Measurements from ENCODE around the gene GAL3ST3.
"Not testable (repeated sequence)": the region's sequence is repeated elsewhere in the genome, so short reads cannot be mapped to it uniquely, and the experiment has no call there.

GAL3ST3 gene

GRCh38 chr11:66044757-66045156, 4.2 kb downstream of the GAL3ST3 start:
- DNase-seq (ENCODE audit: low spot score), result no peak

- DNase-seq (ENCODE audit: low spot score), result no peak
These were observed 5.7 kb downstream of the GAL3ST3 start for GRCh38 chr11:66042996-66043906.

GRCh38 chr11:66042227-66042995, 6.5 kb downstream of the GAL3ST3 start:
- DNase-seq (ENCODE audit: low spot score), result no peak

GRCh38 chr11:66039765-66040164, 9.2 kb downstream of the GAL3ST3 start:
- DNase-seq (ENCODE audit: low spot score), result no peak

- no peak for DNase-seq (ENCODE audit: low spot score)
These were observed 11.6 kb downstream of the GAL3ST3 start for GRCh38 chr11:66037327-66037726.

GRCh38 chr11:66036334-66036710, 12.6 kb downstream of the GAL3ST3 start:
- DNase-seq (ENCODE audit: low spot score), result no peak

GRCh38 chr11:66035653-66036333, 13.2 kb downstream of the GAL3ST3 start:
- no peak for DNase-seq (ENCODE audit: low spot score)

- no peak for DNase-seq (ENCODE audit: low spot score)
These were observed 15.8 kb downstream of the GAL3ST3 start for GRCh38 chr11:66032957-66033735.

GRCh38 chr11:66026017-66026529, 22.9 kb downstream of the GAL3ST3 start, which contains the start of gene CATSPER1:
TSS of gene CATSPER1 (minus strand) at chr11:66026479. CDS start at chr11:66026379, 100 bp downstream.
- no peak for DNase-seq (ENCODE audit: low spot score)

- DNase-seq (ENCODE audit: low spot score), result not testable (repeated sequence)
These were observed 25.8 kb downstream of the GAL3ST3 start for GRCh38 chr11:66023186-66023440.

- peak; percentile 94 for DNase-seq (ENCODE audit: low spot score)
These were observed 26.4 kb downstream of the GAL3ST3 start for GRCh38 chr11:66022401-66023185.

GRCh38 chr11:66020618-66021357, 28.2 kb downstream of the GAL3ST3 start:
- peak; percentile 93 for DNase-seq (ENCODE audit: low spot score)

- no peak for DNase-seq (ENCODE audit: low spot score)
These were observed 28.7 kb downstream of the GAL3ST3 start for GRCh38 chr11:66020212-66020611.

- no peak for DNase-seq (ENCODE audit: low spot score)
These were observed 31.6 kb downstream of the GAL3ST3 start for GRCh38 chr11:66017321-66017720.

- no peak for DNase-seq (ENCODE audit: low spot score)
These were observed 32.2 kb downstream of the GAL3ST3 start for GRCh38 chr11:66016793-66017177.

GRCh38 chr11:66015936-66016792, 32.8 kb downstream of the GAL3ST3 start:
- DNase-seq (ENCODE audit: low spot score), result no peak

GRCh38 chr11:66015454-66015881, 33.5 kb downstream of the GAL3ST3 start:
- peak; percentile 56 for DNase-seq (ENCODE audit: low spot score)

GRCh38 chr11:66014804-66015453, 34.0 kb downstream of the GAL3ST3 start:
- DNase-seq (ENCODE audit: low spot score), result no peak

GRCh38 chr11:66013762-66014100, 35.2 kb downstream of the GAL3ST3 start:
- no peak for DNase-seq (ENCODE audit: low spot score)
